Measurements from ENCODE around the gene TMEM11.

The TMEM11 gene

GRCh38 chr17:21214015-21214776 lies at the start of gene TMEM11:
TMEM11 (minus strand) TSS chr17:21214161; CDS start chr17:21214152, 9 bp downstream.
- peak; percentile 99 for DNase-seq

GRCh38 chr17:21263376-21263775 lies 49.4 kb upstream of the TMEM11 start:
- no peak for DNase-seq

- DNase-seq, result no peak
Observed at GRCh38 chr17:21262259-21262993, 48.5 kb upstream of the TMEM11 start.

GRCh38 chr17:21258593-21258992 lies 44.6 kb upstream of the TMEM11 start:
- DNase-seq, result no peak

- no peak for DNase-seq
Observed at GRCh38 chr17:21253646-21254441, 39.9 kb upstream of the TMEM11 start.

GRCh38 chr17:21252796-21253645 lies 39.1 kb upstream of the TMEM11 start, which contains the start of gene NATD1:
NATD1 (minus strand) TSS chr17:21253410; CDS start chr17:21253264, 146 bp downstream.
- peak; percentile 93 for DNase-seq

- no peak for DNase-seq
Observed at GRCh38 chr17:21252289-21252795, 38.4 kb upstream of the TMEM11 start.

GRCh38 chr17:21251337-21252010 lies 37.5 kb upstream of the TMEM11 start:
- DNase-seq, result no peak

- no peak for DNase-seq
Observed at GRCh38 chr17:21250854-21251253, 36.9 kb upstream of the TMEM11 start.

- DNase-seq, result no peak
Observed at GRCh38 chr17:21249920-21250703, 36.2 kb upstream of the TMEM11 start.

GRCh38 chr17:21249086-21249795 lies 35.3 kb upstream of the TMEM11 start:
- no peak for DNase-seq

- DNase-seq, result no peak
Observed at GRCh38 chr17:21248500-21248899, 34.5 kb upstream of the TMEM11 start.

GRCh38 chr17:21247552-21248258 lies 33.7 kb upstream of the TMEM11 start:
- DNase-seq, result peak; percentile 28

GRCh38 chr17:21246698-21247097 lies 32.7 kb upstream of the TMEM11 start:
- DNase-seq, result no peak

- no peak for DNase-seq
Observed at GRCh38 chr17:21245639-21246084, 31.7 kb upstream of the TMEM11 start.

GRCh38 chr17:21243516-21244303 lies 29.7 kb upstream of the TMEM11 start:
- no peak for DNase-seq

GRCh38 chr17:21242780-21243515 lies 29.0 kb upstream of the TMEM11 start:
- no peak for DNase-seq

All from hematopoietic multipotent progenitor cell treated with erythropoietin and hydrocortisone succinate and interleukin-3 and kit ligand, for 4 days (in vitro differentiated cells).